Measurements from ENCODE around the gene CKM.
"Not testable (repeated sequence)": the region's sequence is repeated elsewhere in the genome, so short reads cannot be mapped to it uniquely, and the experiment has no call there.

CKM gene

GRCh38 chr19:45291834-45292233, 30.8 kb downstream of the CKM start:
- DNase-seq (ENCODE audit: low read depth): no peak

GRCh38 chr19:45290381-45290931, 32.2 kb downstream of the CKM start:
- DNase-seq (ENCODE audit: low read depth): no peak

- DNase-seq (ENCODE audit: low read depth): no peak
These were observed 39.1 kb downstream of the CKM start for GRCh38 chr19:45283443-45284033.

GRCh38 chr19:45280471-45280961, 42.2 kb downstream of the CKM start:
- no peak for DNase-seq (ENCODE audit: low read depth)

GRCh38 chr19:45279587-45280192, 43.0 kb downstream of the CKM start:
- no peak for DNase-seq (ENCODE audit: low read depth)

- no peak for DNase-seq (ENCODE audit: low read depth)
These were observed 44.6 kb downstream of the CKM start for GRCh38 chr19:45278087-45278486.

- peak; percentile 15 for DNase-seq (ENCODE audit: low read depth)
These were observed 46.4 kb downstream of the CKM start for GRCh38 chr19:45276284-45276687.

GRCh38 chr19:45275370-45275971, 47.2 kb downstream of the CKM start:
- peak; percentile 34 for DNase-seq (ENCODE audit: low read depth)

- DNase-seq (ENCODE audit: low read depth): no peak
These were observed 49.2 kb downstream of the CKM start for GRCh38 chr19:45273521-45273855.

GRCh38 chr19:45271735-45272108, 51.0 kb downstream of the CKM start:
- DNase-seq (ENCODE audit: low read depth): no peak

- DNase-seq (ENCODE audit: low read depth): no peak
These were observed 51.5 kb downstream of the CKM start for GRCh38 chr19:45271098-45271734.

GRCh38 chr19:45269939-45270338, 52.7 kb downstream of the CKM start:
- not testable (repeated sequence) for DNase-seq (ENCODE audit: low read depth)

GRCh38 chr19:45267296-45267695, 55.4 kb downstream of the CKM start:
- no peak for DNase-seq (ENCODE audit: low read depth)

- DNase-seq (ENCODE audit: low read depth): no peak
These were observed 57.3 kb downstream of the CKM start for GRCh38 chr19:45265375-45265774.

GRCh38 chr19:45264781-45265317, 57.8 kb downstream of the CKM start:
- no peak for DNase-seq (ENCODE audit: low read depth)

- no peak for DNase-seq (ENCODE audit: low read depth)
These were observed 59.7 kb downstream of the CKM start for GRCh38 chr19:45263013-45263412.

GRCh38 chr19:45262570-45262969, 60.1 kb downstream of the CKM start:
- no peak for DNase-seq (ENCODE audit: low read depth)

- no peak for DNase-seq (ENCODE audit: low read depth)
These were observed 63.8 kb downstream of the CKM start for GRCh38 chr19:45258862-45259261.

GRCh38 chr19:45256836-45257235, 65.8 kb downstream of the CKM start:
- DNase-seq (ENCODE audit: low read depth): no peak
